Measurements from ENCODE around the gene EHD2.
A peak's percentile ranks its signal among the peaks of the same experiment; 100 is the strongest.
"Not testable (repeated sequence)": the region's sequence is repeated elsewhere in the genome, so short reads cannot be mapped to it uniquely, and the experiment has no call there.

The EHD2 gene

GRCh38 chr19:47762615-47763308 is 49.5 kb downstream of the EHD2 start:
- Mint-ChIP-seq H3K4me3 (no peak overlapping the region), H3K36me3 (ENCODE audit: low read depth) (peaks cover 22% of the 10 kb centered on the region), H3K4me1 (peaks cover 13% of the 10 kb centered on the region), H3K27me3 (ENCODE audit: low read depth, poor library complexity) (peaks cover 7% of the 10 kb centered on the region), H3K9me3 (no peaks in the 10 kb centered on the region), H3K27ac (no peak overlapping the region)
- DNase-seq = no peak
- TF ChIP-seq CTCF (IDR thresholded peaks at IDR 0.05) = no peak

GRCh38 chr19:47764705-47765104 is 51.5 kb downstream of the EHD2 start:
- not testable (repeated sequence) for H3K27ac Mint-ChIP-seq; H3K9me3 Mint-ChIP-seq; H3K4me3 Mint-ChIP-seq; H3K36me3 Mint-ChIP-seq (ENCODE audit: low read depth); DNase-seq
- Mint-ChIP-seq H3K4me1 (peaks cover 13% of the 10 kb centered on the region), H3K27me3 (ENCODE audit: low read depth, poor library complexity) (peaks cover 10% of the 10 kb centered on the region)

DNA sequence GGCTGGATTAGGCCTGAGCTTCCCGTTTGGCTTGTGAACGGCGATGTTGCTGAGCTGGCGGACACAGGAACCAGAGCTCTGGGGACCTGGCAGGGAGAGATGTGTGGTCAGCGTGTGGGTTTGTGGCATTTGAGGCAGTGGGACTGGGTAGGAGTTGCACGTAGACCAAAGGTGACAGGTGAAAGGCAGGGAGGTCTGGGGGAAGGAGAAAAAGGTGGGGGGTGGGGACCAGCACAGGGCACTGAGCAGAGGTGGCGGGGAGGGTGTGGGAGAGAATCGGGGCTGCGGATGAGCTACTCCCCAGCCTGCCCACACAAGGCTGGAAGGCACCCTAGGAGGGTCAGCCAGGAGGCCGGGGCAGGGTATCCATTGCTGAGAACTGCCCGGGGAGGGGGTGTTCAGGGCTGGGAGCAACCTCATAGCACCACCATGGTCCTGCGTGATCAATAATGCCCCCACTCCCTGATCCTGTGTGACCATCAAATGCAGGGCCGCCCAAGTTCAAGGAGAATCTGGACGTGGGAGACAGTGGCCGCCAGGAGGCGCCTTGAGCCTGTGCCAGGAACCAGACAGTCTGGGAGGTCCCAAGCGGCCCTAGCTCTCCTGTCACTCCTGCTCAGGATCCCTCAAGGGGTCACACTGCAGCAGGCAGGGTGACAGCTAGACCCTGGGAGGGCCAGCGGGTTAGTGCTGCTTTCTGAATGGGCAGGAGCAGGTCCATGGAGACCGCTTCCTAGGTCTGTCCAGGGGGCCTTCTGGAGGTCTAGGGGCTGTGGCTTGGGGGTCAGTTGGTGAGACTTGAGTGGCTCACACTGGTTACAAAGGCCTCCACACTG is 52.5 kb downstream of the EHD2 start:
- DNase-seq = peak; percentile 81
- Mint-ChIP-seq H3K9me3 (no peaks in the 10 kb centered on the region), H3K4me3 (no peak overlapping the region), H3K27me3 (ENCODE audit: low read depth, poor library complexity) (peaks cover 16% of the 10 kb centered on the region), H3K27ac (no peak overlapping the region), H3K36me3 (ENCODE audit: low read depth) (no peaks in the 10 kb centered on the region), H3K4me1 (peaks cover 21% of the 10 kb centered on the region)
- peak; percentile 85 for TF ChIP-seq CTCF (IDR thresholded peaks at IDR 0.05)

- H3K4me3 Mint-ChIP-seq = no peak overlapping the region
- H3K9me3 Mint-ChIP-seq = no peaks in the 10 kb centered on the region
- peaks cover 21% of the 10 kb centered on the region for H3K4me1 Mint-ChIP-seq
- H3K36me3 Mint-ChIP-seq (ENCODE audit: low read depth) = no peaks in the 10 kb centered on the region
- H3K27me3 Mint-ChIP-seq (ENCODE audit: low read depth, poor library complexity) = peaks cover 20% of the 10 kb centered on the region
- TF ChIP-seq CTCF (IDR thresholded peaks at IDR 0.05) = no peak
- DNase-seq = no peak
- no peak overlapping the region for H3K27ac Mint-ChIP-seq
Observed at GRCh38 chr19:47766359-47766620, 53.1 kb downstream of the EHD2 start.

DNA sequence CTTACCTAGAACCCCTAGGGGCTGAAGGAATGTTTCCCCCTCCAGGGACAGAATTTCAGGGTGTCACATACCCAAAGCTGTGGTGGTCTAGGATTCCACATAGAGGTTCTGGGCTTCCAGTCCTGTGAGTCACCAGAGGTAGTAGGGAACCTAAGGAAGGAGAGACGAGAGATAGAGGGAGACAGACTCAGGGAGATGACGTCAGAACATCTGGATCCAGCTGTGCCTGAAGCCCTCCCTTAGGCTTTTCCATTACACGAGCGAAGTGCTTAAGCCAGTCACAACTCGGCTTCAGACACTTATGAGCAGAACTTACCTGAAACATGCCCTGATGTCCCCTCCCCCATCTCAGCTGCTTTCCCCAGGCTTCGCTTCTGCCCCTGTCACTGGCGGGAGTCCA is 53.4 kb downstream of the EHD2 start:
- H3K4me3 Mint-ChIP-seq = no peak overlapping the region
- TF ChIP-seq CTCF (IDR thresholded peaks at IDR 0.05) = no peak

DNA sequence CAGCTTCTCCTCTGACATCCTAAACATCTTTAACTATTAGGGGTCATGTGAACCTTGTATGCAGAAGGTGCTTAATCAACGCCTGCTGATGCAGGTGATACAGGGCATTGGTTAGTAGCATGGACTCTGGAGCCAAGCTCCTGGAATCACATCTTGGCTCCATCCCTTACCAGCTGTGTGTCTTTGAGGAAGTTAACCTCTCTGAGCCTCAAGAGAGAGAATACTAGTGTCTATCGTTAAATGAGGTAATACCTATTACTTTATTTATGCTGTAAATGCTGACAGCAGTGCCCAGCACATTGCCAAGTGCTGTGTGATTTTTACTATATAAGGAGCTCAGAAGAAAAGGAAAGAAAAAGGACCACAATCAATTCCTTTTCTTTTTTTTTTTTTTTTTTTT is 54.1 kb downstream of the EHD2 start:
- Mint-ChIP-seq H3K4me3 (no peak overlapping the region), H3K4me1 (peaks cover 21% of the 10 kb centered on the region), H3K9me3 (no peaks in the 10 kb centered on the region), H3K27ac (no peak overlapping the region), H3K27me3 (ENCODE audit: low read depth, poor library complexity) (peaks cover 26% of the 10 kb centered on the region), H3K36me3 (ENCODE audit: low read depth) (no peaks in the 10 kb centered on the region)
- no peak for TF ChIP-seq CTCF (IDR thresholded peaks at IDR 0.05)
- DNase-seq = no peak

More for the DNA sequence above, 53.4 kb downstream of the EHD2 start:
- Mint-ChIP-seq H3K36me3 (ENCODE audit: low read depth) (no peaks in the 10 kb centered on the region), H3K27me3 (ENCODE audit: low read depth, poor library complexity) (peaks cover 24% of the 10 kb centered on the region), H3K9me3 (no peaks in the 10 kb centered on the region), H3K27ac (no peak overlapping the region), H3K4me1 (peaks cover 21% of the 10 kb centered on the region)
- no peak for DNase-seq
